ENCODE data around the gene FBXL20. TPM values are rescaled to one million over a fixed set of nuclear protein-coding genes. Genes with fewer than 3 reads are reported as not detected.
A peak's percentile ranks its signal among the peaks of the same experiment; 100 is the strongest.
"Not testable (repeated sequence)": the region's sequence is repeated elsewhere in the genome, so short reads cannot be mapped to it uniquely, and the experiment has no call there.

Gene FBXL20
- total RNA-seq, 4 donors from 2014 or later = 10.4 to 15.4 (median 13.1) TPM

DNA sequence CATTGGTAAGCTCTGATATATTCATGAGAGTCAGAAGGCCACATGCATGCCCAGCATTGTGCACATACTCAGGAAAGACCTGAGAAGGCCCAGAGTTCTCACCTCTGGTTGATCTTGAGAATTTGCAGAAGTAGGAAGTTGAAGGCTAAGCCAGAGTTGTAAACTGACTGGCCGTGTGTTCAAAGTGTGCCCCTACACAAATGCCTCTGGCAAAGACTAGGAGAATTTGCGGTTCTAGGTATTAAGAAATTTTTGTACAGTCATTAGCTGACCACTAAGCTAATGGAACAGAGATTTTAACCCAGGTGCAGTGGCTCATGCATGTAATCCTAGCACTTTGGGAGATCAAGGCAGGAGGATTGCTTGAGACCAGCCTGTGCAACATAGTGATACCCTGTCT lies 25.0 kb downstream of the FBXL20 start:
- Histone ChIP-seq H3K27me3 (no peaks in the 10 kb centered on the region), H3K36me3 (no peaks in the 10 kb centered on the region), H3K4me3 (no peak overlapping the region), H3K27ac (no peak overlapping the region), H3K4me1 (peaks cover 9 to 12% of the 10 kb centered on the region in 2 donors), H3K9me3 (no peaks in the 10 kb centered on the region)
- in situ Hi-C loops (cut with MboI; ENCODE audit: low sequenced_read_pairs in 4 of 4) (no loop called here), intact Hi-C loops (cut with DNase I; ENCODE audit: low total_unique reads) (no loop called here)
- ATAC-seq (no peak), DNase-seq (no peak)
- TF ChIP-seq, protein P1, sequence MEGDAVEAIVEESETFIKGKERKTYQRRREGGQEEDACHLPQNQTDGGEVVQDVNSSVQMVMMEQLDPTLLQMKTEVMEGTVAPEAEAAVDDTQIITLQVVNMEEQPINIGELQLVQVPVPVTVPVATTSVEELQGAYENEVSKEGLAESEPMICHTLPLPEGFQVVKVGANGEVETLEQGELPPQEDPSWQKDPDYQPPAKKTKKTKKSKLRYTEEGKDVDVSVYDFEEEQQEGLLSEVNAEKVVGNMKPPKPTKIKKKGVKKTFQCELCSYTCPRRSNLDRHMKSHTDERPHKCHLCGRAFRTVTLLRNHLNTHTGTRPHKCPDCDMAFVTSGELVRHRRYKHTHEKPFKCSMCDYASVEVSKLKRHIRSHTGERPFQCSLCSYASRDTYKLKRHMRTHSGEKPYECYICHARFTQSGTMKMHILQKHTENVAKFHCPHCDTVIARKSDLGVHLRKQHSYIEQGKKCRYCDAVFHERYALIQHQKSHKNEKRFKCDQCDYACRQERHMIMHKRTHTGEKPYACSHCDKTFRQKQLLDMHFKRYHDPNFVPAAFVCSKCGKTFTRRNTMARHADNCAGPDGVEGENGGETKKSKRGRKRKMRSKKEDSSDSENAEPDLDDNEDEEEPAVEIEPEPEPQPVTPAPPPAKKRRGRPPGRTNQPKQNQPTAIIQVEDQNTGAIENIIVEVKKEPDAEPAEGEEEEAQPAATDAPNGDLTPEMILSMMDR (IDR thresholded peaks at IDR 0.05 in 4 of 5, conservative IDR thresholded peaks at IDR 0.05 in 1 of 5) = no peak
- no peak for TF ChIP-seq POLR2A (IDR thresholded peaks at IDR 0.05)

GRCh38 chr17:39367805-39368204 lies 33.6 kb downstream of the FBXL20 start:
- H3K27me3 ChIP-seq; H3K4me3 ChIP-seq; H3K9me3 ChIP-seq; intact Hi-C loops (cut with DNase I; ENCODE audit: low total_unique reads); ATAC-seq; in situ Hi-C loops (cut with MboI; ENCODE audit: low sequenced_read_pairs in 4 of 4); H3K27ac ChIP-seq; DNase-seq; H3K36me3 ChIP-seq: not testable (repeated sequence)
- H3K4me1 ChIP-seq = peaks cover 19% of the 10 kb centered on the region in 2 donors

DNA sequence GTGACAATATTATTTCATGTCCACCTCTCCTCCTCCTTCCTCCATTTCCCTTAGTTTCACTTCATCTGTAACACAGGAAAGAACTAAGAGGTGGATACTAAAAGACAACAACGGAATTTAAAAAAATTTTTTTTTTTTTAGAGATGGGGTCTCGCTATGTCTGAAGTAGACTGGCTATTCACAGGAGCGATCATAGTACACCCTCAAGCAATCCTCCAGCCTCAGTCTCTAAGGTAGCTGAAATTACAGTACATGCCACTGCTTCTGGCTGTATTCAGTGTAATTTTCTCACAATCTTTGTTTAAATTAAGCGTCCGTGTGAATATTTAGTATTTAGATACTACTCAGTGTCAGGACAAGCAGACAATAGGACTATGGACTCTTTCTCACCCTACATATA lies 35.6 kb downstream of the FBXL20 start:
- Histone ChIP-seq H3K4me1 (peaks cover 22 to 27% of the 10 kb centered on the region in 2 donors), H3K36me3 (no peaks in the 10 kb centered on the region), H3K9me3 (no peaks in the 10 kb centered on the region), H3K27me3 (no peaks in the 10 kb centered on the region), H3K27ac (peak overlapping the region in 2 of 4 donors; percentile 1 to 40), H3K4me3 (no peak overlapping the region)
- ATAC-seq = no peak
- in situ Hi-C loops (cut with MboI; ENCODE audit: low sequenced_read_pairs in 4 of 4) (no loop called here), intact Hi-C loops (cut with DNase I; ENCODE audit: low total_unique reads) (no loop called here)
- TF ChIP-seq, protein P1 (IDR thresholded peaks at IDR 0.05 in 4 of 5, conservative IDR thresholded peaks at IDR 0.05 in 1 of 5) = no peak
- no peak for TF ChIP-seq POLR2A (IDR thresholded peaks at IDR 0.05)
- no peak for DNase-seq

- H3K9me3 ChIP-seq = no peaks in the 10 kb centered on the region
- H3K4me1 ChIP-seq = peaks cover 28 to 33% of the 10 kb centered on the region in 2 donors
- DNase-seq (no peak), ATAC-seq (peak; percentile 52 to 61)
- H3K4me3 ChIP-seq = no peak overlapping the region
- intact Hi-C loops (cut with DNase I; ENCODE audit: low total_unique reads) (no loop called here), in situ Hi-C loops (cut with MboI; ENCODE audit: low sequenced_read_pairs in 4 of 4) (no loop called here)
- H3K27ac ChIP-seq = peak overlapping the region; percentile 1 to 44 (median 35)
- H3K27me3 ChIP-seq = no peaks in the 10 kb centered on the region
- H3K36me3 ChIP-seq = no peaks in the 10 kb centered on the region
- TF ChIP-seq, protein P1 (IDR thresholded peaks at IDR 0.05 in 4 of 5, conservative IDR thresholded peaks at IDR 0.05 in 1 of 5) = no peak
- no peak for TF ChIP-seq POLR2A (IDR thresholded peaks at IDR 0.05)
Observed at GRCh38 chr17:39365242-39365641, 36.2 kb downstream of the FBXL20 start.

DNA sequence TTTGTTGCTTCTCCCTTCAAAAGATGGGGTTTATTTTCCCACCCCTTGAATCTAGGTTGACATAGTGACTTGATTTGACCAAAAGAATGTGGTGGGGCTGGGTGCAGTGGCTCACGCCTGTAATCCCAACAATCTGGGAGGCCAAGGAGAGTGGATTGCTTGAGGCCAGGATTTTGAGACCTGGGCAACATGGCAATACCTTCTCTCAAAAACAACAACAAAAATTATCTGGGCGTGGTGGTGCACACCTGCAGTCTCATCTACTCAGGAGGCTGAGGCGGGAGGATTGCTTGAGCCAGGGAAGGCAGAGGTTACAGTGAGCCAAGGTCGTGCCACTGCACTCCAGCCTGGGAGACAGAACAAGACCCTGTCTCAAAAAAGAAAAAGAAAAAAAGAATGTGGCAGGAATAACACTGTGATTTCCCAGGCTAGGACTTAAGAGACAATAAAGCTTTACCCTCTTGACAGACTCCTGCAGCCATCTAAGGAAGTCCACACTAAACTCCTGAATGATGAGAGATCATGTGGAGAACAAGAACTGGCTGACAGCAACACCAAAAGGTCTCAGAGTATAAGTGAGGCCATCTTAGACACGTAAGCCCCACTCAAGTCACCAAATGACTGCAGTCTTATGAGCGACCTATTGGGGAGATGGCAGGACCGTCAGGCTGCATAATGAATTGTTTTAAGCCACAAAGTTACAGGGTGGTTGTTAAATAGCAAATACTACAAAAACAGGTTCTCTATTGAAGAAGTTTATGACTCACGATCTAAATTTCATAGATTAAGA lies 37.0 kb downstream of the FBXL20 start:
- peaks cover 31 to 36% of the 10 kb centered on the region in 2 donors for H3K4me1 ChIP-seq
- H3K36me3 ChIP-seq = no peaks in the 10 kb centered on the region
- intact Hi-C loops (cut with DNase I; ENCODE audit: low total_unique reads) (no loop called here), in situ Hi-C loops (cut with MboI; ENCODE audit: low sequenced_read_pairs in 4 of 4) (no loop called here)
- peak overlapping the region in 1 of 4 donors; percentile 1 for H3K27ac ChIP-seq
- H3K27me3 ChIP-seq = no peaks in the 10 kb centered on the region
- DNase-seq (no peak), ATAC-seq (no peak)
- TF ChIP-seq POLR2A (IDR thresholded peaks at IDR 0.05) = no peak
- TF ChIP-seq, protein P1 (IDR thresholded peaks at IDR 0.05 in 4 of 5, conservative IDR thresholded peaks at IDR 0.05 in 1 of 5) = no peak
- no peak overlapping the region for H3K4me3 ChIP-seq
- H3K9me3 ChIP-seq = no peaks in the 10 kb centered on the region
